HG03575 (cell line): ENCODE results near the gene COLGALT1.
"Not testable (repeated sequence)": the region's sequence is repeated elsewhere in the genome, so short reads cannot be mapped to it uniquely, and the experiment has no call there.

ENCODE experiments used
- ATAC-seq: cut with Tn5 transposase; IDR thresholded peaks from one replicate; pipeline ENCODE4 v1.9.1; 2021; ENCODE audit not compliant: unreplicated experiment, insufficient number of reproducible peaks, low FRiP score; ENCODE audit errors: extremely low read depth

COLGALT1 gene

GRCh38 chr19:17530586-17530985 is 24.9 kb upstream of the COLGALT1 start:
- ATAC-seq: no peak

- no peak for ATAC-seq
Measured at GRCh38 chr19:17532116-17532515, 23.3 kb upstream of the COLGALT1 start.

GRCh38 chr19:17532557-17532956 is 22.9 kb upstream of the COLGALT1 start:
- no peak for ATAC-seq

DNA sequence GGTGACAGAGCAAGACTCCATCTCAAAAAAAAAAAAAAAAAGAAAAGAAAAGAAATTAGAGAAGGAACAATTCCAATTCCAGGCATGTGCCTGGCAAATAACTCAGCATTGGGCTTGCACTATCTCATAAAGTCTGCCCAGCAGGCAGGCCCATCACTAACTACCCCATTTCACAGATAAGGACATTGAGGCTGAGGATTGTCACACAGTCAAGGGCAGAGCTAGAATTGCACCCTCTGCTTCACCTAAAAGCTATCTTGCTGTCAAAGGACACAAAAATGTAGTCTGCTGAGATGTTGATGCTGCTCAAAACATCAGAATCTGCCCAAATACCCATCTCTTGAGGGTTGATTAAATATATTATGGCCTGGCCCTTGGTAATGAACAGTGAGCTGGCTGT is 20.7 kb upstream of the COLGALT1 start:
- no peak for ATAC-seq

GRCh38 chr19:17536955-17537354 is 18.5 kb upstream of the COLGALT1 start:
- no peak for ATAC-seq

DNA sequence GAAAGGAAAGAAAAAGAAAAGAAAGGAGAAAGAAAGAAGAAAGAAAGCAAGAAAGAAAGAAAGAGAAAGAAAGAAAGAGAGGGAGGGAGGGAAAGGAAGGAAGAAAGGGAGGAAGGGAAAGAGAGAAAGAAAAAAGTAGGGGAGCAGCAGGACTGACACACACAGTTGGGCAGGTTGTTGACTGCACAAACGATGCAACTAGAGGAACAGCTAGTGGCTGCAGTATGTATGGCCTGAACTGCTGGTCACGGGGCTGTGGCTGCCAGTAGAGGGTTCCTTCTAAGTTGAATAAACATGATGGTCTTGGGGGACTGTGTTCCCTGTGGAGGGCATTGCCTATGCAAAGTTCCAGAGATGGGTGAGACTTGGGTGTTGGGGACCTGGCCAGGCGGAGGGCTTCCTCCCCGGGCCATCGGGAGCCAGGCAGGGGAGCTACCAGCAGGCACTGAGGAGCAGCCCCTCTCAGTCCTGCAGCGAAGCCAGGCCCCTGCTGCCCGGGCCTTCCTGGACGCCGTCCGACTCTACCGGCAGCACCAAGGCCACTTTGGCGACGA is 16.7 kb upstream of the COLGALT1 start:
- ATAC-seq: no peak

DNA sequence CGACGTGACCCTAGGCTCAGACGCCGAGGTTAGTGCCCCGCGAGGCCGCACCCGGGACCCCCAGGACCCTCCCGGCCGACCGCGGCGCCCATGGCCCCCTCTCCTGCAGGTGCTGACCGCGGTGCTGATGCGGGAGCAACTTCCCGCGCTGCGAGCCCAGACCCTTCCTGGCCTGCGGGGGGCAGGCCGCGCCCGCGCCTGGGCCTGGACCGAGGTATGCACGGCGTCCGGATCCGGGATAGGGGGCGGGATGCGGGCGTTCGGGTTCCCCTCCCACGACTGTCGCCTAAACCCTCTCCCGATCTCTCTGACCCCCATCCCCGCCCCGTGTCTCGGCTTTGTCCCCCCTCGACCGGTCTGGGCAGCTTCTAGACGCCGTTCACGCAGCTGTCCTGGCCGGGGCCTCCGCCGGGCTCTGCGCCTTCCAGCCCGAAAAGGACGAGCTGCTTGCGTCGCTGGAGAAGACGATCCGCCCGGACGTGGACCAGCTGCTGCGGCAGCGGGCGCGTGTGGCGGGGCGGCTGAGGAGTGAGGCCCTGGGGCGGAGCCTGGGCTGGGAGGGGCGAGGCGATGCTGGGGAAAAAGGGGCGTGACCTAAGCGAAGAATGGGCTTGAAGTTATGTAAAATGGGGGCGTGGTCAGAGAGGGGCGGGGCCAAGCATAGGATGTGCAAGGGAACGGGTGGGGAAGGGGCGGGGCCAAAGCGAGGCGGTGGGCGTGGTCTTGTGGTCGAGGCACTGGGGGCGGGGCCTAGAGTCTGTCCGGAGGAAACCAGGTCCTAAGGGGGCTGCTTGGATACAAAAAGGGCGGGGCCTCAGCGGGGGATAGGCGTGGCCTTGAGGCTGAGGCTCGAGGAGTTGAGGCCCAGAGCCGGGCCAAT is 16.0 kb upstream of the COLGALT1 start:
- no peak for ATAC-seq

DNA sequence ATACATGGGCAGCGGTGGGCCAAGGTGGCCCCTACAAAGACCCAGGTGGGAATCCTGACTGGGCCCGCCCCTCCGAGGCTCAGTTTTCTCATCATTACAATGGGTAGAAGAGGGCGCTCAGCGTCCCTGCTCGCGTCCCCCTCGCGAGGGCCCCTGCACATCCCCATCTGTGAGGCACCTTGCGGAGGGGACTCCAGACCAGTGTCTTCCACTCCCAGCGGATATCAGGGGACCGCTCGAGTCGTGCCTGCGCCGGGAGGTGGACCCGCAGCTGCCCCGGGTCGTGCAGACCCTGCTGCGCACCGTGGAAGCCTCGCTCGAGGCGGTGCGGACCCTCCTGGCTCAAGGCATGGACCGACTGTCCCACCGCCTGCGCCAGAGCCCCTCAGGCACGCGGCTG is 15.3 kb upstream of the COLGALT1 start:
- ATAC-seq: no peak

DNA sequence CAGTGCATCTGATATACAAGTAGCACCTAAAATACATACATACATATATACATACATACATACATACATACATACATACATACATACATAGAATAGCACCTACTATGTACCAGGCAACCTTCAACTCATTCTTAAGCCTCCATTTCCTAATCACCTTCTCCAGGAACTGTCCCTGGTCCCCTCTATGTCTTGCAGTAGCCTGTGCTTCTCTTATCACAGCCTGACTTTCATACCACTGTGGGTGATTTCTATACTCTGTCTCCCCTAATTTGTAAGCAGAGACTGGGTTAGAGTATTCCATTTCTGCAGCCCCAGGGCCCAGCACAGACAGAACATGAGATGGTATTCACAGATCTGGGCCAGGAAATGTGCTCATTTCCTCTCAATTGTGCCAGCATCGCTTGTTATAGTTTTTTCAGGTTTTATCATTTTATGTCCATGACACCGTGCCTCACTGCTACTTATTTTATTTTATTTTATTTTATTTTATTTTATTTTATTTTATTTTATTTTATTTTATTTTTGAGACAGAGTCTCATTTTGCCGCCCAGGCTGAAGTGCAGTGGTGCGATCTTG is 14.2 kb upstream of the COLGALT1 start:
- ATAC-seq: no peak

GRCh38 chr19:17542042-17542441 is 13.4 kb upstream of the COLGALT1 start:
- no peak for ATAC-seq

- ATAC-seq: no peak
Measured at GRCh38 chr19:17542793-17543582, 12.5 kb upstream of the COLGALT1 start.

- ATAC-seq: no peak
Measured at GRCh38 chr19:17543986-17544385, 11.5 kb upstream of the COLGALT1 start.

- ATAC-seq: no peak
Measured at GRCh38 chr19:17544418-17544817, 11.0 kb upstream of the COLGALT1 start.

GRCh38 chr19:17548145-17548544 is 7.3 kb upstream of the COLGALT1 start:
- no peak for ATAC-seq

GRCh38 chr19:17549085-17549740 is 6.2 kb upstream of the COLGALT1 start:
- ATAC-seq: no peak

- no peak for ATAC-seq
Measured at GRCh38 chr19:17550076-17550667, 5.3 kb upstream of the COLGALT1 start.

- not testable (repeated sequence) for ATAC-seq
Measured at GRCh38 chr19:17552735-17553134, 2.7 kb upstream of the COLGALT1 start.

DNA sequence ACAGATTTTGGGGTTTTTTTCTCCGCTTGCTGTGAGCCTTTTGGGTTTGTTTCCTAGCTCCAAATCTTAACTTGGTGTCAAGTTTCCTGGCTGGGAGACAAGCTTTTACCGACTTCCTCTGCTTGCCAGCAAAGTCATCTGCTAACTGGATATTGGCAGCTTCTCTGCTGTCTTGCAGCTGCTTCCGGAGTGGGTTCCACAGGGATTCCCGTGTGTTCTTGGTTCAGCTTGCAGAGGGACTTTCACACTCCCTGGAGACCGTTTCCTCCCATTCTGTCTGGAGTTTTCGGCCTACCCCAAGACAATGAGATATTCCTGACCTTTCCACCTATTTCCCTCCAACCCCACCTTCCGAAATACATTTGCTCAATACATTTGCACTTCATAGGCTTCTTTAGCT is 2.2 kb upstream of the COLGALT1 start:
- no peak for ATAC-seq
